Breast epithelium (tissue), 4 donors: ENCODE results near the gene NTSR1. TPM values are rescaled to one million over a fixed set of nuclear protein-coding genes. Genes with fewer than 3 reads are reported as not detected.

Source experiments
- DNase-seq, 2 donors: peaks; one replicate each; pipeline ENCODE4 v3.0.0-alpha.2; 2019; ENCODE audit warnings: low spot score in 2 of 2
- H3K27ac ChIP-seq, 2 donors: fragments of 200-600 bp; sonication (generic) in 1 of 2; one replicate each; pipeline ENCODE4 v1.5.1; 2016 to 2019; ENCODE audit warnings: mild to moderate bottlenecking in 1 of 2
- H3K27me3 ChIP-seq, 2 donors: fragments of 200-600 bp; sonication (generic) in 1 of 2; one replicate each; pipeline versions ENCODE4 v1.5.1 to v1.6.0; 2017 to 2019; ENCODE audit warnings: control low read depth in 1 of 2, mild to moderate bottlenecking in 1 of 2
- H3K36me3 ChIP-seq: fragments of 200-600 bp; one replicate; pipeline ENCODE4 v1.5.1; 2019
- H3K4me1 ChIP-seq, 2 donors: fragments of 200-600 bp; sonication (generic); one replicate each; pipeline ENCODE4 v1.5.1; 2016 to 2019; ENCODE audit warnings: control low read depth in 1 of 2
- H3K4me3 ChIP-seq, 3 donors: fragments of 200-600 bp; sonication (generic); 1 replicate in 2 of 3; 2 replicates in 1 of 3; pipeline ENCODE4 v1.5.1; 2016 to 2019; ENCODE audit warnings: mild to moderate bottlenecking in 3 of 3, moderate library complexity in 2 of 3
- H3K9me3 ChIP-seq, 2 donors: fragments of 200-600 bp; sonication (generic) in 1 of 2; one replicate each; pipeline ENCODE4 v1.5.1; 2016 to 2019; ENCODE audit warnings: control low read depth in 1 of 2
- POLR2A ChIP-seq: fragments of 450-650 bp; IDR thresholded peaks from one replicate; pipeline ENCODE4 v1.6.1; 2016; ENCODE audit warnings: antibody characterized with exemption, mild to moderate bottlenecking, moderate library complexity
- POLR2AphosphoS5 ChIP-seq, 3 donors: sonication (generic); formaldehyde crosslinking; IDR thresholded peaks; one replicate each; pipeline ENCODE4 v1.6.1; 2017; ENCODE audit warnings: antibody characterized with exemption in 3 of 3
- intact Hi-C: fragments of 100-400 bp; cut with DNase I; formaldehyde crosslinking; loops from one replicate; pipeline ENCODE4 v1.15.1; 2023; ENCODE audit warnings: low total_unique reads
- total RNA-seq, 3 donors: library from RNA; depleted of rRNA; stranded (reverse); fragments of >200 nt; gene quantifications; one replicate each; pipeline ENCODE4 v1.1.0, GENCODE V29; 2016
- TF ChIP-seq, protein P1 (sequence below), 3 donors: fragments of 450-650 bp; IDR thresholded peaks; one replicate each; pipeline ENCODE4 v1.5.1; 2016 to 2017; ENCODE audit warnings: antibody characterized with exemption in 3 of 3, mild to moderate bottlenecking in 3 of 3, moderate library complexity in 3 of 3

The NTSR1 gene
- total RNA-seq, 3 donors from 2014 or later, result under 0.01 TPM; not detected in 2

DNA sequence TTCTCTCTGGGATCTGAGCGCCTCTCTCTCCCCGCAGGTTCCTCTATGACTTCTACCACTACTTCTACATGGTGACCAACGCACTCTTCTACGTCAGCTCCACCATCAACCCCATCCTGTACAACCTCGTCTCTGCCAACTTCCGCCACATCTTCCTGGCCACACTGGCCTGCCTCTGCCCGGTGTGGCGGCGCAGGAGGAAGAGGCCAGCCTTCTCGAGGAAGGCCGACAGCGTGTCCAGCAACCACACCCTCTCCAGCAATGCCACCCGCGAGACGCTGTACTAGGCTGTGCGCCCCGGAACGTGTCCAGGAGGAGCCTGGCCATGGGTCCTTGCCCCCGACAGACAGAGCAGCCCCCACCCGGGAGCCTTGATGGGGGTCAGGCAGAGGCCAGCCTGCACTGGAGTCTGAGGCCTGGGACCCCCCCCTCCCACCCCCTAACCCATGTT lies 51.4 kb downstream of the NTSR1 start:
- no peak for TF ChIP-seq POLR2AphosphoS5 (IDR thresholded peaks at IDR 0.05)
- TF ChIP-seq, protein P1, sequence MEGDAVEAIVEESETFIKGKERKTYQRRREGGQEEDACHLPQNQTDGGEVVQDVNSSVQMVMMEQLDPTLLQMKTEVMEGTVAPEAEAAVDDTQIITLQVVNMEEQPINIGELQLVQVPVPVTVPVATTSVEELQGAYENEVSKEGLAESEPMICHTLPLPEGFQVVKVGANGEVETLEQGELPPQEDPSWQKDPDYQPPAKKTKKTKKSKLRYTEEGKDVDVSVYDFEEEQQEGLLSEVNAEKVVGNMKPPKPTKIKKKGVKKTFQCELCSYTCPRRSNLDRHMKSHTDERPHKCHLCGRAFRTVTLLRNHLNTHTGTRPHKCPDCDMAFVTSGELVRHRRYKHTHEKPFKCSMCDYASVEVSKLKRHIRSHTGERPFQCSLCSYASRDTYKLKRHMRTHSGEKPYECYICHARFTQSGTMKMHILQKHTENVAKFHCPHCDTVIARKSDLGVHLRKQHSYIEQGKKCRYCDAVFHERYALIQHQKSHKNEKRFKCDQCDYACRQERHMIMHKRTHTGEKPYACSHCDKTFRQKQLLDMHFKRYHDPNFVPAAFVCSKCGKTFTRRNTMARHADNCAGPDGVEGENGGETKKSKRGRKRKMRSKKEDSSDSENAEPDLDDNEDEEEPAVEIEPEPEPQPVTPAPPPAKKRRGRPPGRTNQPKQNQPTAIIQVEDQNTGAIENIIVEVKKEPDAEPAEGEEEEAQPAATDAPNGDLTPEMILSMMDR (IDR thresholded peaks at IDR 0.05), result no peak
- no peak for TF ChIP-seq POLR2A
- Histone ChIP-seq H3K4me3 (no peak overlapping the region), H3K27me3 (peaks cover 6 to 31% of the 10 kb centered on the region in 2 donors), H3K4me1 (no peaks in the 10 kb centered on the region), H3K9me3 (no peaks in the 10 kb centered on the region), H3K36me3 (no peaks in the 10 kb centered on the region), H3K27ac (no peak overlapping the region)
- intact Hi-C loops, result no loop called here
- no peak for DNase-seq

DNA sequence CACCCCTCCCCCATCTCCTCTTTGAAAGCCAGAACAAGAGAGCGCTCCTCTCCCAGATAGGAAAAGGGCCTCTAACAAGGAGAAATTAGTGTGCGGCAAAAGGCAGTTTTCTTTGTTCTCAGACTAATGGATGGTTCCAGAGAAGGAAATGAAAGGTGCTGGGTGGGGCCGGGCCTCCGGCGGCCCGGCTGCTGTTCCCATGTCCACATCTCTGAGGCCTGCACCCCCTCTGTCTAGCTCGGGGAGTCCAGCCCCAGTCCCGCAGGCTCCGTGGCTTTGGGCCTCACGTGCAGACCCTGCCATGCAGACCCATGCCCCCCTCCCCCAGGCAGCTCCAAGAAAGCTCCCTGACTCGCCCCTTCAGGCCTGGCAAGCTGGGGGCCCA lies 51.8 kb downstream of the NTSR1 start:
- Histone ChIP-seq H3K9me3 (no peaks in the 10 kb centered on the region), H3K27ac (peak overlapping the region in 1 of 2 donors; percentile 40), H3K36me3 (no peaks in the 10 kb centered on the region), H3K4me3 (no peak overlapping the region), H3K4me1 (no peaks in the 10 kb centered on the region), H3K27me3 (peaks cover 6 to 36% of the 10 kb centered on the region in 2 donors)
- TF ChIP-seq POLR2AphosphoS5 (IDR thresholded peaks at IDR 0.05), result no peak
- TF ChIP-seq, protein P1 (IDR thresholded peaks at IDR 0.05), result no peak
- TF ChIP-seq POLR2A, result no peak
- DNase-seq, result no peak
- intact Hi-C loops, result no loop called here

DNA sequence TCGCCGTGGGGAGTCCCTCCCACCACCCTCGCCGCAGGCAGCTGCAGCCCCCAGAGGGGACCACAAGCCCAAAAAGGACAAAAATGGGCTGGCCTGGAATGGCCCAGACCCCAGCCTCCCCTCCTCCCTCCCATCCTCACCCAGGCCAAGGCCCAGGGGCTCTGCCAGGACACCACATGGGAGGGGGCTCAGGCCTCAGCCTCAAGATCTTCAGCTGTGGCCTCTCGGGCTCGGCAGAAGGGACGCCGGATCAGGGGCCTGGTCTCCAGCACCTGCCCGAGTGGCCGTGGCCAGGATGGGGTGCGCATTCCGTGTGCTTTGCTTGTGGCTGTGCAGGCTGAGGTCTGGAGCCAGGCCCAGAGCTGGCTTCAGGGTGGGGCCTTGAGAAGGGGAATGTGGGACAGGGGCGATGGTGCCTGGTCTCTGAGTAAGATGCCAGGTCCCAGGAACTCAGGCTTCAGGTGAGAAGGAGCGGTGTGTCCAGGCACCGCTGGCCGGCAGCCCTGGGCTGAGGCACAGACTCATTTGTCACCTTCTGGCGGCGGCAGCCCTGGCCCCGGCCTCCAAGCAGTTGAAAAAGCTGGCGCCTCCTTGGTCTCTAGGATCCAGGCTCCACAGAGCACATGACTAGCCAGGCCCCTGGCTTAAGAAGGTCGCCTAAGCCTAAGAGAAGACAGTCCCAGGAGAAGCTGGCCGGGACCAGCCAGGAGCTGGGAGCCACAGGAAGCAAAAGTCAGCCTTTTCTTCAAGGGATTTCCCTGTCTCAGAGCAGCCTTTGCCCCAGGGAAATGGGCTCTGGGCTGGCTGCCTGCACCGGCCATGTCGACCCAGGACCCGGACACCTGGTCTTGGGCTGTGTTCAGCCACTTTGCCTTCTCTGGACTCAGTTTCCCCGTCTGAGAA lies 52.5 kb downstream of the NTSR1 start:
- intact Hi-C loops, result no loop called here
- no peaks in the 10 kb centered on the region for H3K4me1 ChIP-seq

DNA sequence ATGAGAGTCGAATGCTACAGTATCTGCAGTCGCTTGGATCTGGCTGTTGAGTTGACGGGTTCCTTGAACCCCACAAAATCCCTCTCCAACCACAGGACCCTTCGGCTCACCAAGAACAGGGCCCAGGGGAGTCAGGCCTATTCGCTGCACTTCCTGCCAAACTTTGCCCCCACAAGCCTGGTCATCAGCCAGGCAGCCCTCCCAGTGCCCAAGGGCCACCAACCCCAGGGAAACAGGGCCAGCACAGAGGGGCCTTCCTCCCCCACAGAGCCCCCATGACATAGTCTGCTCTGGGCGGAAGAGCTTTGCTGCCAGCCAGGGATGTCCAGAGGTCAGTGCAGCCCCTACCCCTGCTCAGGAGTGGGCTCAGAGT lies 53.1 kb downstream of the NTSR1 start:
- Histone ChIP-seq H3K4me1 (no peaks in the 10 kb centered on the region), H3K4me3 (no peak overlapping the region), H3K27ac (no peak overlapping the region), H3K9me3 (no peaks in the 10 kb centered on the region), H3K27me3 (peaks cover 6 to 45% of the 10 kb centered on the region in 2 donors), H3K36me3 (no peaks in the 10 kb centered on the region)
- DNase-seq, result no peak
- TF ChIP-seq, protein P1 (IDR thresholded peaks at IDR 0.05), result no peak
- TF ChIP-seq POLR2A (no peak), POLR2AphosphoS5 (IDR thresholded peaks at IDR 0.05) (no peak)
- intact Hi-C loops, result no loop called here

More for the DNA sequence above, 52.5 kb downstream of the NTSR1 start:
- TF ChIP-seq POLR2A, result no peak
- TF ChIP-seq POLR2AphosphoS5 (IDR thresholded peaks at IDR 0.05), result no peak
- TF ChIP-seq, protein P1 (IDR thresholded peaks at IDR 0.05), result no peak
- Histone ChIP-seq H3K27ac (peak overlapping the region in 1 of 2 donors; percentile 40), H3K9me3 (no peaks in the 10 kb centered on the region), H3K36me3 (no peaks in the 10 kb centered on the region), H3K27me3 (peaks cover 6 to 42% of the 10 kb centered on the region in 2 donors), H3K4me3 (no peak overlapping the region)
- DNase-seq, result peak in 1 of 2 donors; percentile 31

DNA sequence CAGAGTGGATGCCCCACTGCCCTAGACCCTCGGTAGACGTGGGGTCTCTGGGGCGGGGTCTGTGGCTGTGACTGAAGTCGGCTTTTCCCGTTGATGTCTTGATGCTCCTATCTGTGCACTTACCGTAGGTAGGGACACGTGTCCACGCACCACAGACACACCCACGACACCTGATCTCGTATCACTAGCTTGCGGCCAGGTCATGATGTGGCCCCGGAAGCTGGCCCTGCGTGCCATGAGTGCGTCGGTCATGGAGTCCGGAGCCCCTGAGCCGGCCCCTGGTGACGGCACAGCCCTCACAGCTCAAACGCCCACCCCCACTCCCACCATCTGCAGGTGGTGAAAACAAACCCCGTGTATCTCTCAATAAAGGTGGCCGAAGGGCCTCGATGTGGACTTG lies 53.7 kb downstream of the NTSR1 start:
- TF ChIP-seq POLR2AphosphoS5 (IDR thresholded peaks at IDR 0.05) (no peak), POLR2A (no peak)
- TF ChIP-seq, protein P1 (IDR thresholded peaks at IDR 0.05), result no peak
- intact Hi-C loops, result no loop called here
- Histone ChIP-seq H3K27ac (no peak overlapping the region), H3K27me3 (peaks cover 6 to 45% of the 10 kb centered on the region in 2 donors), H3K36me3 (no peaks in the 10 kb centered on the region), H3K9me3 (no peaks in the 10 kb centered on the region), H3K4me3 (no peak overlapping the region), H3K4me1 (no peaks in the 10 kb centered on the region)
- no peak for DNase-seq
